Measurements from ENCODE around the gene BAIAP2.

DNA sequence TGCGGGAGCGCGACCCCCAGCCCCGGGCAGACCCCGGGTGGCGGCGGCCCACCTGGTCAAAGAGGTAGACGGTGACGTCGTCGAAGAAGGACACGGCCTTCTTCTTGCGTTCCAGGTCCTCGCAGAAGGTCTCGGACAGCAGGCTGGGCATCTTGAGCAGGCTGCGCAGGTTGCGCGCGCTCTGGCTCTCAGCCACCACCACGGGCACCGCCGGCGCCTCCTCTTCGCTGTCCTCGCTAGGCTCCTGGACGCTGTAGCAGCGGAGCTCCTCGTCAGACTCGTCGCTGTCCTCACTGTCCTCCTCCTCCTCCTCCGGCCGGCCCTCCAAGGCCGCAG lies 85.2 kb downstream of the BAIAP2 start:
- TF ChIP-seq, protein P1, sequence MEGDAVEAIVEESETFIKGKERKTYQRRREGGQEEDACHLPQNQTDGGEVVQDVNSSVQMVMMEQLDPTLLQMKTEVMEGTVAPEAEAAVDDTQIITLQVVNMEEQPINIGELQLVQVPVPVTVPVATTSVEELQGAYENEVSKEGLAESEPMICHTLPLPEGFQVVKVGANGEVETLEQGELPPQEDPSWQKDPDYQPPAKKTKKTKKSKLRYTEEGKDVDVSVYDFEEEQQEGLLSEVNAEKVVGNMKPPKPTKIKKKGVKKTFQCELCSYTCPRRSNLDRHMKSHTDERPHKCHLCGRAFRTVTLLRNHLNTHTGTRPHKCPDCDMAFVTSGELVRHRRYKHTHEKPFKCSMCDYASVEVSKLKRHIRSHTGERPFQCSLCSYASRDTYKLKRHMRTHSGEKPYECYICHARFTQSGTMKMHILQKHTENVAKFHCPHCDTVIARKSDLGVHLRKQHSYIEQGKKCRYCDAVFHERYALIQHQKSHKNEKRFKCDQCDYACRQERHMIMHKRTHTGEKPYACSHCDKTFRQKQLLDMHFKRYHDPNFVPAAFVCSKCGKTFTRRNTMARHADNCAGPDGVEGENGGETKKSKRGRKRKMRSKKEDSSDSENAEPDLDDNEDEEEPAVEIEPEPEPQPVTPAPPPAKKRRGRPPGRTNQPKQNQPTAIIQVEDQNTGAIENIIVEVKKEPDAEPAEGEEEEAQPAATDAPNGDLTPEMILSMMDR (IDR thresholded peaks at IDR 0.05; ENCODE audit: insufficient read depth, low read depth, low read length), result no peak
- TF ChIP-seq EZH2 (IDR thresholded peaks at IDR 0.05; ENCODE audit: insufficient read depth, low read length), result no peak
